Thymus (tissue), 14 donors: ENCODE measurements around the gene LRRFIP1. TPM values are rescaled to one million over a fixed set of nuclear protein-coding genes. Genes with fewer than 3 reads are reported as not detected.

Experiments used
- DNase-seq, 9 donors: peaks; one replicate each; pipeline ENCODE4 v3.0.0-alpha.2; 2013; ENCODE audit warnings: low spot score in 9 of 9, low read depth in 6 of 9, missing footprints in 1 of 9
- H3K27ac ChIP-seq, 2 donors: one replicate each; pipeline ENCODE4 v1.5.1; 2013; ENCODE audit warnings: control low read depth in 1 of 2, low read depth in 1 of 2, low read length in 1 of 2, mild to moderate bottlenecking in 1 of 2, moderate library complexity in 1 of 2
- H3K27me3 ChIP-seq, 2 donors: one replicate each; pipeline ENCODE4 v1.5.1; 2013; ENCODE audit warnings: low read length in 1 of 2; ENCODE audit not compliant: control insufficient read depth in 2 of 2, insufficient read depth in 1 of 2
- H3K36me3 ChIP-seq, 2 donors: one replicate each; pipeline ENCODE4 v1.5.1; 2013; ENCODE audit warnings: low read length in 1 of 2, mild to moderate bottlenecking in 1 of 2, moderate library complexity in 1 of 2; ENCODE audit not compliant: control insufficient read depth in 2 of 2, insufficient read depth in 2 of 2
- H3K4me1 ChIP-seq, 2 donors: one replicate each; pipeline ENCODE4 v1.5.1; 2013; ENCODE audit warnings: low read length in 2 of 2; ENCODE audit not compliant: control insufficient read depth in 2 of 2, insufficient read depth in 2 of 2
- H3K4me3 ChIP-seq, 2 donors: one replicate each; pipeline ENCODE4 v1.5.1; 2013; ENCODE audit warnings: low read length in 2 of 2, control low read depth in 1 of 2, mild to moderate bottlenecking in 1 of 2
- H3K9me3 ChIP-seq, 2 donors: one replicate each; pipeline ENCODE4 v1.5.1; 2013; ENCODE audit warnings: low read length in 1 of 2, mild to moderate bottlenecking in 1 of 2; ENCODE audit not compliant: control insufficient read depth in 2 of 2, insufficient read depth in 1 of 2
- WGBS: extraction: QIAGEN DNeasy Blood & Tissue Kit; methylation state at CpG from one replicate; pipeline ENCODE4 v1.1.7; 2013; 5-methylcytosine and 5-hydroxymethylcytosine counted together
- long read RNA-seq, 10 donors: transcript quantifications; one replicate each; lab custom pipeline, GENCODE V29; 2026
- polyA plus RNA-seq: library from polyadenylated mRNA; stranded (reverse); fragments of 200-250 nt; gene quantifications from one replicate; pipeline ENCODE4 v1.2.3, GENCODE V29; 2013
- total RNA-seq: library from RNA; stranded (reverse); fragments of 120-200 nt; gene quantifications from one replicate; pipeline ENCODE4 v1.2.4, GENCODE V29; 2013
- donor health status: healthy.

LRRFIP1 gene, protein sequence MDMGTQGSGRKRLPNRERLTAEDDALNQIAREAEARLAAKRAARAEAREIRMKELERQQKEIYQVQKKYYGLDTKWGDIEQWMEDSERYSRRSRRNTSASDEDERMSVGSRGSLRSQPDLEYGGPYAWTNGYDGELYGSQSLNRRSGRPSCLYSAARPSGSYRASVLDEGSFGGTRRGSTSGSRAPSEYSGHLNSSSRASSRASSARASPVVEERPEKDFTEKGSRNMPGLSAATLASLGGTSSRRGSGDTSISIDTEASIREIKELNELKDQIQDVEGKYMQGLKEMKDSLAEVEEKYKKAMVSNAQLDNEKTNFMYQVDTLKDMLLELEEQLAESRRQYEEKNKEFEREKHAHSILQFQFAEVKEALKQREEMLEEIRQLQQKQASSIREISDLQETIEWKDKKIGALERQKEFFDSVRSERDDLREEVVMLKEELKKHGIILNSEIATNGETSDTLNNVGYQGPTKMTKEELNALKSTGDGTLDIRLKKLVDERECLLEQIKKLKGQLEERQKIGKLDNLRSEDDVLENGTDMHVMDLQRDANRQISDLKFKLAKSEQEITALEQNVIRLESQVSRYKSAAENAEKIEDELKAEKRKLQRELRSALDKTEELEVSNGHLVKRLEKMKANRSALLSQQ
- total RNA-seq = 31.0 TPM
- 62.6 TPM for polyA plus RNA-seq
- long read RNA-seq, donor 1, partial matches to known transcripts = 0 of 3 reads
- long read RNA-seq, donor 1, other reads (novel, unspliced or antisense) = 0 of 3 reads
- long read RNA-seq, donor 2, full-length matches to known transcripts = 40 of 40 reads
- long read RNA-seq, donor 2, partial matches to known transcripts = 0 of 40 reads
- long read RNA-seq, donor 2, other reads (novel, unspliced or antisense) = 0 of 40 reads
- long read RNA-seq, donor 3, transcript LRRFIP1-202 (8 exons, 3,709 nt) = major isoform, 14 of 21 reads
- long read RNA-seq, donor 3, partial matches to known transcripts = 5 of 21 reads
- long read RNA-seq, donor 3, other reads (novel, unspliced or antisense) = 0 of 21 reads
- long read RNA-seq, donor 4, full-length matches to known transcripts = 10 of 10 reads
- long read RNA-seq, donor 4, partial matches to known transcripts = 0 of 10 reads
- long read RNA-seq, donor 4, other reads (novel, unspliced or antisense) = 0 of 10 reads
- long read RNA-seq, donor 5, full-length matches to known transcripts = 17 of 30 reads
- long read RNA-seq, donor 5, partial matches to known transcripts = 6 of 30 reads
- long read RNA-seq, donor 5, other reads (novel, unspliced or antisense) = 7 of 30 reads
- long read RNA-seq, donor 6, transcript LRRFIP1-202 (8 exons, 3,709 nt) = major isoform, 18 of 19 reads
- long read RNA-seq, donor 6, partial matches to known transcripts = 0 of 19 reads
- long read RNA-seq, donor 6, other reads (novel, unspliced or antisense) = 0 of 19 reads
- long read RNA-seq, donor 7, full-length matches to known transcripts = 13 of 56 reads
- long read RNA-seq, donor 7, partial matches to known transcripts = 43 of 56 reads
- long read RNA-seq, donor 7, other reads (novel, unspliced or antisense) = 0 of 56 reads
- long read RNA-seq, donor 8, transcript LRRFIP1-202 (8 exons, 3,709 nt) = major isoform, 5 of 11 reads
- long read RNA-seq, donor 8, partial matches to known transcripts = 6 of 11 reads
- long read RNA-seq, donor 8, other reads (novel, unspliced or antisense) = 0 of 11 reads
- long read RNA-seq, donor 9, transcript LRRFIP1-202 (8 exons, 3,709 nt) = major isoform, 16 of 18 reads
- long read RNA-seq, donor 9, partial matches to known transcripts = 0 of 18 reads
- long read RNA-seq, donor 9, other reads (novel, unspliced or antisense) = 0 of 18 reads
- long read RNA-seq, donor 10, transcript LRRFIP1-202 (8 exons, 3,709 nt) = major isoform, 13 of 24 reads
- long read RNA-seq, donor 10, partial matches to known transcripts = 9 of 24 reads
- long read RNA-seq, donor 10, other reads (novel, unspliced or antisense) = 0 of 24 reads

DNA sequence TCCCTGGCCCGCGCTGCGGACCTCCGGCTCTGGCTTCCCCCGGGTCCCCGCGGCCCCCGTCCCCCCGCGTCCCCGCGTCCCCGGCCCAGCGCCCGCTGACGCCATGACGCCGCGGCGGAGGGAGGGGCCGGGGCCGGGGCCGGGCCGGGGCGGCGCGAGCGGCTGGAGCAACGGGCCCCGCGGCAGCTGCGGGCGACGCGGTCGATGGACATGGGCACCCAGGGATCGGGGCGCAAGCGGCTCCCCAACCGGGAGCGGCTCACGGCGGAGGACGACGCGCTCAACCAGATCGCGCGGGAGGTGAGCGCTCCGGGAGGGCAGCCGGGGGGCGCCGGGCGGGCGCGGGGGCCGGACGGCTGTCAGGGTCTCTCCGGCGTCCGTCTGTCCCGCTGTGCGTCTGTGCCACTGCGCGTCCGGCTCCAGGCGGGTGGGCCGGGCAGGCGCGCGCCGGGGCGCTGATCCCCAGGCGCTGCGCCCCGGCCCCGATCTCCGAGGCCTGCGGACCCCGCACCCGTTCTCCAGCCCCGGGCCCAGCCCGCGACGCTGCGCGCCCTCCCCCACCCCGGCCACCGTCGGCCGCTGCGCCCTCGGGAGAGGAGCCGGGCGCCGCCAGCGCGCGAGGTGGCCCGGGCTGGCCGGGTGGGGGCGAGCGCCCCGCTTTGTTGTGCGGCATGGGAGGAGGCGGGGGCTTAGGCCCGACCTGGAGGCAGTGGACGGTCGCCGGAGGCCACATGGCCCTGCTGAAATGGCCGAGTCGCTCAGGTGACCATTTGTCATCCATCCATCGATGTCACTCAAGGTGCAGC, at the start of gene LRRFIP1:
TSS of gene LRRFIP1 (plus strand) at position 147 of the 806 bp plus-strand sequence. CDS start at position 205, 58 bp downstream.
- Histone ChIP-seq H3K4me3 (peak within 1 kb of the TSS; percentile 26 to 45), H3K27me3 (peaks cover 37 to 76% of the 10 kb centered on the region in 2 donors), H3K4me1 (no peaks in the 10 kb centered on the region), H3K9me3 (no peaks in the 10 kb centered on the region), H3K27ac (no peak within 1 kb of the TSS), H3K36me3 (no peaks in the 10 kb centered on the region)
- no peak for DNase-seq
- 1% methylated on average over 114 of the region's 114 CpGs for WGBS

DNA sequence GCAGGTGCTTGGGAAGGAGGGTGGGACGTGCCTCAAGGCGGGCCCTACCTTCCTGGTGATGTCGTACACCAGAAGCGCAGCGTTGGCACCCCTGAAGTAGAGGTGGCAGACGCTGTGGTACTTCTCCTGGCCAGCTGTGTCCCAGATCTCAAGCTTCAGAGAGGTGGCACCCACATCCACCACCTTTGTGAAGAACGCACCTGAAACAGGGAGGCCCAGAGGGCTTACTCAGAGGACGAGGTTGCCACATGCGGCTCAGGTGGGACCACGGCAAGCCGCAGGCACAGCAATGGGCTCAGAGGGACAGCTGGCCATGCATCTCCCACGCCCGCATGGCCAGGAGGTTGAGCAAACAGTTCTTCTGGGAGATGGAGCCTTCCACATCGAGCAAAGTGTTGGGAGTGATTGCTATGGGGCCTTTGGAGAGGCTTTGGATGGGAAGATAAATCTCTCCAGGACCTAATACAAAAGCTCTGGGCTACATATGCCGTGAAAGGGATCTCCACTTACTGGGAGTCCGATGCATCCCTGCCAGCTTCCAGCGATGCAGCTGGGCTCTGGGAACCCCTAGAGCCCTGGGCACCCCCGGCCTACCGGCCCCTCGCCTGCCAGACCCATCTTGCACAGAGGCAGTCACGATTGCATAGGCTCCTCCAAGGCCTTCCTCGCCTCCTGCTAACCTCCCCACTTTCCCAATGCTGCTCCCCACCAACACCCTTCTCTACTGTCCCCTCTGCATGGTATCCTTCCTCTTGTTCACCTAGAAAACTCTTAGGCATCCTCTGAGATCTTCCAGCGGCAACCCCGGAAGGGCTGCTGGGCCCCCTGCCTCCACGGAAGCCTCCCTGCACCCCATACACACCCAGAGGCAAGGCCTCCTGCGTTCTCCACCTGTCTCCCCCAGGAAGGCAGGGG, 49.2 kb upstream of the LRRFIP1 start:
- Histone ChIP-seq H3K27ac (no peak overlapping the region), H3K27me3 (no peaks in the 10 kb centered on the region), H3K9me3 (no peaks in the 10 kb centered on the region), H3K4me3 (no peak overlapping the region), H3K4me1 (peaks cover 0 to 4% of the 10 kb centered on the region in 2 donors), H3K36me3 (no peaks in the 10 kb centered on the region)
- DNase-seq = no peak
- WGBS = 95% methylated on average over 26 of the region's 26 CpGs

DNA sequence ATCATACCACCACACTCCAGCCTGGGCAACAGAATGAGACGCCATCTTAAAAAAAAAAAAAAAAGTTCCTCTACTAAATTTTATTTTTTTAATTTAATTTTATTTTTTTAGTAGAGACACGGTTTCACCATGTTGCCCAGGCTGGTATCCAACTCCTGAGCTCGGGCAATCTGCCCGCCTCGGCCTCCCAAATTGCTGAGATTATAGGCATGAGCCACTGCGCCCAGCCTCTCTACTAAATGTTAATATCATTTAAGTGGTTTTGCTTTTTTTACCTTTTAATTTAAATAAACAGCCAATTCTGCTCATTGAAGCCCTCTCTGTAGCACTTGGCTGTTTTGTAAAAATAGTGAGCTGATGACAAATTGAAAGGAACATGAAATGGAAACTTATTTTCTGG, 46.1 kb upstream of the LRRFIP1 start:
- no peak overlapping the region for H3K4me3 ChIP-seq
- peaks cover 0 to 4% of the 10 kb centered on the region in 2 donors for H3K4me1 ChIP-seq
- H3K36me3 ChIP-seq = no peaks in the 10 kb centered on the region
- 94% methylated on average over 6 of the region's 6 CpGs for WGBS
- no peak for DNase-seq
- H3K27me3 ChIP-seq = no peaks in the 10 kb centered on the region
- H3K27ac ChIP-seq = no peak overlapping the region
- H3K9me3 ChIP-seq = no peaks in the 10 kb centered on the region

DNA sequence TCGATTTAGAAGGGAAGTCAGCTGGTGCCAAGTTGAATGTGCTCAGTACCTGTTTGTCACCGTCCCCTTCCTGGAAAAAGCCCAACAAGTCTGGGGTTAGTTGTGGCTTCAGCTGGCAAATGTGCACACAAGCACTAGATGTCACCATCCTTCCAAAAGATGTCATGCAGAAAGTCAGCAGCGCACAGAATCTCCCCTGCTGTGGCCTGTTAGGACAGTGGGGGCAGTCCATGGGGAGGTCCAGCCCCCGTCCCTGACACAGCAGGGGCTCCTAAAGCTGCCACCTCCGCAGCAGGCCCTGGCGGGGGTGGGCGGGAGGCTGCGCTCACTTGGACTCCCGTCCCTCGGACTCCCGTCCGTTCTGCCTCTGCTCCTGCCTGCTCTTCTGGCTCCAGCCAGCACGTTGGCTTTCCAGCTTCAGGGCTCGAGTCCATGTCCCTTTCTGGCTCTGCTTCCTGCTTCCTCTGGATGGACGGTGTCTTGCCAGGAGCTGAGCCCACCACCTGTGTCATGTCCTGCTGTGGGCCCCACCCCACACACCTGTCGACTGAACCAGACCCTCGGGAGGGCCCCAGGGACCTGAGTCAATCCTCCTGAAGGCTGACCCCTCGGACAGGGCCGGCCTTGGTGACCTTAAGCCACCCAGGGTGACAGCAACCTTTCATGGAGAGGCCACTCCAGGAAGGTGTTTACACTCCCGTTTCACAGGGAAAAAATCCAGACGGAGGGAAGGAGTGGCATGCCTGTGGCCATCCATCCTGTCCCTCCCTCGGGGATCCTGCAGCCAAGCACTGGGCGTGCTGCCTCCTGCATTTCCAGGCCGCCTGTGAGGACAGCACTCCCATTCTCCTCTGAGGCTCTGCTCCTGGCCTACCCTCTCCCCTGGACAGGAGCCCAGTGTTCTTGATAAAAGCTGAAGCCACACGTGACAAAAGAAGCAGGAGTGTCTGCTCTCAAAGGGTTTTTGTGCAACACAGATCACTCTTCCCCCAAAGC, 45.3 kb upstream of the LRRFIP1 start:
- DNase-seq = peak in 5 of 9 donors; percentile 18 to 56 (median 32)
- H3K9me3 ChIP-seq = no peaks in the 10 kb centered on the region
- no peaks in the 10 kb centered on the region for H3K27me3 ChIP-seq
- WGBS = 74% methylated on average over 25 of the region's 25 CpGs
- H3K4me1 ChIP-seq = peaks cover 0 to 4% of the 10 kb centered on the region in 2 donors
- H3K36me3 ChIP-seq = no peaks in the 10 kb centered on the region
- no peak overlapping the region for H3K27ac ChIP-seq
- no peak overlapping the region for H3K4me3 ChIP-seq

DNA sequence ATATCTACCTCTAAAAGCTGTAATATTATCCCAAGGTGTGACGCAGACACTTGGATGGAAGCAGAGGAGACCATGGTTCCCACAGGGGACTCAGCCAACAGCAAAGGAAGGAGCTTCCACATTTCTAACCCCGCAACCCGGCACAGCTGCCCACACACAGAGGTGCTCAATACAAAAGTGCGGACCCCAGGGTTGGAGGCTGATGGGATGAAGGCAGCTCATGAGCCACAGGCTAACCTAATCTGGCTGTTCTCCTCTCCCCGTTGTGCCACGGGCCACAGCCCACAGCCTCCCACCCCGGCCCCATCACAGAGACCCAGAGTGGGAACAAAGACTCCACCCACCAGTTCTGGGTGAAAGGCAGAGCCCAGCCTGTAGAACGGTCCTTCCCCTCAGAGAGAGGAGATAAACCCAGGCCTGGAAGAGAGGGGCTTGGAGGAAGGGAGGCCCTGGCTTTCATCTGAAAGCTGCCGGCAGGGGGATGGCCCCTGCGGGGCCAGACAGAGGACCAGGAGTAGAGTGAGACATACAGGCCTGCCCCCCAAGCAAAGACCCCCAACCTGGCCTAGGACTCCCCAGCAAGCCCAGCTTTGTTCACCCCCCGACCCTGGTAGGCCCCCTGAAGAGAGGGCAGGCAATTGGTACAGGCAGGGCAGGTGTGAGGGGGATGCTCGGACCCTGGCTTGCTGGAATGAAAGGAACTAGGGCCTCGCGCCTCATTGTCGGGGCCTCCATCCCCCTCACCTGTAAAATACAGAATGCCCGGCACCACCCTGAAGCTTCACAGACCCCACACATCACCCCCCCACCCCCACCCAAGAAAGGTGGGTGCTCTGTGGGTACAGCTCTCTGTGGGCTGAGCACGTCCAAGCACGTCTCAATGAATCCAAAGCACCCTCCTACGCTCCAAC, 43.7 kb upstream of the LRRFIP1 start:
- no peak overlapping the region for H3K4me3 ChIP-seq
- no peaks in the 10 kb centered on the region for H3K27me3 ChIP-seq
- no peaks in the 10 kb centered on the region for H3K9me3 ChIP-seq
- peaks cover 0 to 4% of the 10 kb centered on the region in 2 donors for H3K4me1 ChIP-seq
- H3K36me3 ChIP-seq = no peaks in the 10 kb centered on the region
- no peak for DNase-seq
- no peak overlapping the region for H3K27ac ChIP-seq
- 94% methylated on average over 19 of the region's 19 CpGs for WGBS
